Activated T-helper 17 cell treated with anti-CD3 and anti-CD28 coated beads, Interleukin-2, amount 50 U/mL, for 72 hours (primary cell): ENCODE data around the gene CZIB. TPM values are rescaled to one million over a fixed set of nuclear protein-coding genes. Genes with fewer than 3 reads are reported as not detected.

Source experiments
- ATAC-seq: fragments of 150-1000 bp; cut with Tn5 transposase; replicated peaks from 2 replicates; pipeline ENCODE4 v1.10.0; 2021; ENCODE audit warnings: mild to moderate bottlenecking, moderate library complexity
- H3K27ac Mint-ChIP-seq: one replicate; pipeline ENCODE4 v1.8.0; 2022; ENCODE audit warnings: mixed read lengths
- H3K27me3 Mint-ChIP-seq: one replicate; pipeline ENCODE4 v1.8.0; 2022; ENCODE audit warnings: mixed read lengths
- H3K36me3 Mint-ChIP-seq: one replicate; pipeline ENCODE4 v1.8.0; 2022; ENCODE audit warnings: low read depth, mild to moderate bottlenecking, mixed read lengths
- H3K4me1 Mint-ChIP-seq: one replicate; pipeline ENCODE4 v1.8.0; 2022; ENCODE audit warnings: mixed read lengths
- H3K4me3 Mint-ChIP-seq: one replicate; pipeline ENCODE4 v1.8.0; 2022; ENCODE audit warnings: mild to moderate bottlenecking, mixed read lengths
- H3K9me3 Mint-ChIP-seq: one replicate; pipeline ENCODE4 v1.8.0; 2022; ENCODE audit warnings: mixed read lengths
- total RNA-seq, 2 donors: library from RNA; stranded (reverse); gene quantifications; one replicate each; pipeline ENCODE4 v1.2.3, GENCODE V29; 2022

Gene CZIB
- total RNA-seq, 2 donors from 2014 or later, result 43.0 to 48.8 TPM

- Mint-ChIP-seq H3K27me3 (peaks cover 17% of the 10 kb centered on the region), H3K4me3 (no peak overlapping the region), H3K4me1 (no peaks in the 10 kb centered on the region), H3K36me3 (no peaks in the 10 kb centered on the region), H3K27ac (no peak overlapping the region), H3K9me3 (no peaks in the 10 kb centered on the region)
- ATAC-seq, result no peak
Measured at GRCh38 chr1:53165408-53165961, 54.9 kb downstream of the CZIB start.

Other genes starting within 250 kb of the CZIB start
- gene PODN, start 158.4 kb downstream of the CZIB start, total RNA-seq, result not detected
- not detected for gene SLC1A7, start 78.0 kb downstream of the CZIB start, total RNA-seq
- 10 to 100 TPM; 14.5 to 16.5 TPM for gene CPT2, start 23.8 kb downstream of the CZIB start, total RNA-seq
- 10 to 100 TPM; 49.6 to 83.9 TPM for gene MAGOH, start 17.9 kb upstream of the CZIB start, total RNA-seq
- gene LRP8, start 107.4 kb upstream of the CZIB start, total RNA-seq, result 10 to 100 TPM; 36.0 to 68.1 TPM
- gene DMRTB1, start 238.8 kb upstream of the CZIB start, total RNA-seq, result not detected